ENCODE results near the gene ICAM3. TPM values are rescaled to one million over a fixed set of nuclear protein-coding genes. Genes with fewer than 3 reads are reported as not detected.
A peak's percentile ranks its signal among the peaks of the same experiment; 100 is the strongest.

ICAM3 gene
- total and polyA plus RNA-seq, 2 experiments from 2014 or later, result 5.2 to 16.8 TPM

GRCh38 chr19:10290876-10291553, 48.4 kb downstream of the ICAM3 start:
- no peaks in the 10 kb centered on the region for H3K36me3 ChIP-seq (replicated peaks; ENCODE audit: insufficient read depth, low read depth)
- H3K9me2 ChIP-seq (replicated peaks; ENCODE audit: insufficient read depth), result no peaks in the 10 kb centered on the region
- peaks cover 93% of the 10 kb centered on the region for H3K27me3 ChIP-seq
- TF ChIP-seq EZH2 (IDR thresholded peaks at IDR 0.05; ENCODE audit: borderline replicate concordance), result peak; percentile 21
- TF ChIP-seq, protein P1, sequence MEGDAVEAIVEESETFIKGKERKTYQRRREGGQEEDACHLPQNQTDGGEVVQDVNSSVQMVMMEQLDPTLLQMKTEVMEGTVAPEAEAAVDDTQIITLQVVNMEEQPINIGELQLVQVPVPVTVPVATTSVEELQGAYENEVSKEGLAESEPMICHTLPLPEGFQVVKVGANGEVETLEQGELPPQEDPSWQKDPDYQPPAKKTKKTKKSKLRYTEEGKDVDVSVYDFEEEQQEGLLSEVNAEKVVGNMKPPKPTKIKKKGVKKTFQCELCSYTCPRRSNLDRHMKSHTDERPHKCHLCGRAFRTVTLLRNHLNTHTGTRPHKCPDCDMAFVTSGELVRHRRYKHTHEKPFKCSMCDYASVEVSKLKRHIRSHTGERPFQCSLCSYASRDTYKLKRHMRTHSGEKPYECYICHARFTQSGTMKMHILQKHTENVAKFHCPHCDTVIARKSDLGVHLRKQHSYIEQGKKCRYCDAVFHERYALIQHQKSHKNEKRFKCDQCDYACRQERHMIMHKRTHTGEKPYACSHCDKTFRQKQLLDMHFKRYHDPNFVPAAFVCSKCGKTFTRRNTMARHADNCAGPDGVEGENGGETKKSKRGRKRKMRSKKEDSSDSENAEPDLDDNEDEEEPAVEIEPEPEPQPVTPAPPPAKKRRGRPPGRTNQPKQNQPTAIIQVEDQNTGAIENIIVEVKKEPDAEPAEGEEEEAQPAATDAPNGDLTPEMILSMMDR (IDR thresholded peaks at IDR 0.05; ENCODE audit: poor library complexity), result no peak
- H3K27ac ChIP-seq, result no peak overlapping the region
- peak overlapping the region; percentile 41 for H2AFZ ChIP-seq
- H3K4me3 ChIP-seq, result no peak overlapping the region
- no peaks in the 10 kb centered on the region for H4K20me1 ChIP-seq (ENCODE audit: insufficient read depth, poor library complexity, severe bottlenecking)
- peak overlapping the region; percentile 80 for H3K4me2 ChIP-seq
- peak; percentile 58 for DNase-seq (ENCODE audit: low spot score)
- 5% methylated on average over 47 of the region's 57 CpGs for WGBS (ENCODE audit: low lambda C conversion rate, missing lambda C conversion rate)
- H3K9me3 ChIP-seq (ENCODE audit: low read depth), result no peaks in the 10 kb centered on the region
- H3K4me1 ChIP-seq (ENCODE audit: insufficient read depth), result peaks cover 46% of the 10 kb centered on the region
- H3K79me2 ChIP-seq, result no peaks in the 10 kb centered on the region

- 4% methylated on average over 30 of the region's 30 CpGs for WGBS (ENCODE audit: low lambda C conversion rate, missing lambda C conversion rate)
- H3K4me3 ChIP-seq, result no peak overlapping the region
Observed at GRCh38 chr19:10290357-10290875, 49.0 kb downstream of the ICAM3 start.

DNA sequence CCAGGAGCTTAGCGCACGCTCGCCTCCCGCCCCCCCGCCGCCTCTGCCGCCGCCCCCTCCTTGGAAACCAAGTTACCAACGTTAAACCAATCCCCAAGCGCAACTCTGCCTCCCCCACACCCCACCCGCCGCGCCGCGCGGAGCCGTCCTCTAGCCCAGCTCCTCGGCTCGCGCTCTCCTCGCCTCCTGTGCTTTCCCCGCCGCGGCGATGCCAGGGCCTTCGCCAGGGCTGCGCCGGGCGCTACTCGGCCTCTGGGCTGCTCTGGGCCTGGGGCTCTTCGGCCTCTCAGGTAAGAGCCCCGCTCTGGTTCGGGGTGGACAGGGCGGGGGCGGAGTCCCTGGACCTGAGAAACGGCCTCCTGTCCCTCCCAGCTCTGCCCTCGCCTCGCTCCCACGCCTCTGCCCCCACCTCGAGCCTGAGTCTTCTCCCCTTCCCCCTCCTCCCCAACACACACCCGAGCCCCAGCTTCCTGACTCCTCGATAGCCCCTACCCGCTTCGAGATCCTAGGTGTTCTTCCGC, 49.5 kb downstream of the ICAM3 start, which contains the start of gene ICAM5:
Gene ICAM5 (plus strand): TSS at position 117 of the 521 bp plus-strand sequence. CDS start 92 bp downstream, at position 209.
- peak within 1 kb of the TSS; percentile 83 for H2AFZ ChIP-seq
- H3K4me3 ChIP-seq, result peak within 1 kb of the TSS; percentile 52
- WGBS (ENCODE audit: low lambda C conversion rate, missing lambda C conversion rate), result 7% methylated on average over 25 of the region's 45 CpGs
- peaks cover 39% of the 10 kb centered on the region for H3K4me1 ChIP-seq (ENCODE audit: insufficient read depth)
- no peak for DNase-seq (ENCODE audit: low spot score)
- H3K4me2 ChIP-seq, result peak within 1 kb of the TSS; percentile 80
- peaks cover 82% of the 10 kb centered on the region for H3K27me3 ChIP-seq
- H4K20me1 ChIP-seq (ENCODE audit: insufficient read depth, poor library complexity, severe bottlenecking), result no peaks in the 10 kb centered on the region
- H3K27ac ChIP-seq, result no peak within 1 kb of the TSS
- H3K79me2 ChIP-seq, result no peaks in the 10 kb centered on the region
- H3K9me2 ChIP-seq (replicated peaks; ENCODE audit: insufficient read depth), result no peaks in the 10 kb centered on the region
- H3K36me3 ChIP-seq (replicated peaks; ENCODE audit: insufficient read depth, low read depth), result no peaks in the 10 kb centered on the region
- H3K9me3 ChIP-seq (ENCODE audit: low read depth), result no peaks in the 10 kb centered on the region
- TF ChIP-seq EZH2phosphoT487 (IDR thresholded peaks at IDR 0.05; ENCODE audit: low read depth, severe bottlenecking, unreplicated experiment) (no peak), EZH2 (IDR thresholded peaks at IDR 0.05; ENCODE audit: borderline replicate concordance) (peak; percentile 1)
- TF ChIP-seq, protein P1 (IDR thresholded peaks at IDR 0.05; ENCODE audit: poor library complexity), result no peak

More at GRCh38 chr19:10290357-10290875, 49.0 kb downstream of the ICAM3 start:
- H3K4me1 ChIP-seq (ENCODE audit: insufficient read depth), result peaks cover 40% of the 10 kb centered on the region
- H3K9me3 ChIP-seq (ENCODE audit: low read depth), result no peaks in the 10 kb centered on the region
- H3K4me2 ChIP-seq, result peak overlapping the region; percentile 80
- no peaks in the 10 kb centered on the region for H4K20me1 ChIP-seq (ENCODE audit: insufficient read depth, poor library complexity, severe bottlenecking)
- H3K27me3 ChIP-seq, result peaks cover 87% of the 10 kb centered on the region
- H3K9me2 ChIP-seq (replicated peaks; ENCODE audit: insufficient read depth), result no peaks in the 10 kb centered on the region
- no peak overlapping the region for H2AFZ ChIP-seq
- DNase-seq (ENCODE audit: low spot score), result no peak
- no peak overlapping the region for H3K27ac ChIP-seq
- no peaks in the 10 kb centered on the region for H3K79me2 ChIP-seq
- TF ChIP-seq EZH2phosphoT487 (IDR thresholded peaks at IDR 0.05; ENCODE audit: low read depth, severe bottlenecking, unreplicated experiment), result no peak
- TF ChIP-seq EZH2 (IDR thresholded peaks at IDR 0.05; ENCODE audit: borderline replicate concordance), result peak; percentile 42
- TF ChIP-seq, protein P1 (IDR thresholded peaks at IDR 0.05; ENCODE audit: poor library complexity), result no peak
- no peaks in the 10 kb centered on the region for H3K36me3 ChIP-seq (replicated peaks; ENCODE audit: insufficient read depth, low read depth)

Data from hepatocyte (in vitro differentiated cells).